ENCODE data around the gene PRKN.

The PRKN gene

DNA sequence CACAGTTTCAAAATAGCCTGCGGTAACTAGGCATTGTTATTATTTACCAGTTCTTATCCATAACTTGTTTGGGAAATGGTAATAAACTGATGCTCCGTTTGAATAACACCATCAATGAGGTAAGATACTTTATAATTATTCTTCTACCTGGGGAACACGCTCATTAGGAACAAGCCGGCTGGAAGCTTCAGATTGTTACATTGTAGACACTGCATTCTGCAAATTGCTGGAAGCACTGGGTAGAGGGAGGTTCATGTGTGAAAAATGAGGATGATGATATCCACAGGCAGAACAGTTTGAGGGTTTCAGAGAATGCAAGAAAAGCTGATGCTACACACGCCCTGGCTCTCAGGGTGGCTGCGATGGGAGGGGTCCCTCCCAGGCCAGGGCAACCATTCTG lies 893.1 kb downstream of the PRKN start:
- H3K4me3 ChIP-seq (ENCODE audit: low read depth, low read length) = no peak overlapping the region
- H3K36me3 ChIP-seq (ENCODE audit: control insufficient read depth in 2 of 2, insufficient read depth in 1 of 2, low read length in 2 of 2) = no peaks in the 10 kb centered on the region
- no peak for TF ChIP-seq ZNF560 (tag by site-specific recombination; IDR thresholded peaks at IDR 0.05; ENCODE audit: borderline replicate concordance)
- no peak for TF ChIP-seq ZNF366 (tag by site-specific recombination; conservative IDR thresholded peaks at IDR 0.05)
- TF ChIP-seq, protein P1, sequence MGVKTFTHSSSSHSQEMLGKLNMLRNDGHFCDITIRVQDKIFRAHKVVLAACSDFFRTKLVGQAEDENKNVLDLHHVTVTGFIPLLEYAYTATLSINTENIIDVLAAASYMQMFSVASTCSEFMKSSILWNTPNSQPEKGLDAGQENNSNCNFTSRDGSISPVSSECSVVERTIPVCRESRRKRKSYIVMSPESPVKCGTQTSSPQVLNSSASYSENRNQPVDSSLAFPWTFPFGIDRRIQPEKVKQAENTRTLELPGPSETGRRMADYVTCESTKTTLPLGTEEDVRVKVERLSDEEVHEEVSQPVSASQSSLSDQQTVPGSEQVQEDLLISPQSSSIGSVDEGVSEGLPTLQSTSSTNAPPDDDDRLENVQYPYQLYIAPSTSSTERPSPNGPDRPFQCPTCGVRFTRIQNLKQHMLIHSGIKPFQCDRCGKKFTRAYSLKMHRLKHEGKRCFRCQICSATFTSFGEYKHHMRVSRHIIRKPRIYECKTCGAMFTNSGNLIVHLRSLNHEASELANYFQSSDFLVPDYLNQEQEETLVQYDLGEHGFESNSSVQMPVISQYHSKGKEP (tag by site-specific recombination; IDR thresholded peaks at IDR 0.05) = no peak
- TF ChIP-seq ZNF223 (tag by site-specific recombination; IDR thresholded peaks at IDR 0.05) = no peak
- TF ChIP-seq ZNF837 (tag by site-specific recombination; IDR thresholded peaks at IDR 0.05) = no peak
- no peak for TF ChIP-seq WT1 (tag by site-specific recombination; IDR thresholded peaks at IDR 0.05)
- no peak for TF ChIP-seq ZBTB21 (tag by site-specific recombination; IDR thresholded peaks at IDR 0.05)
- TF ChIP-seq ZNF658 (tag by site-specific recombination; IDR thresholded peaks at IDR 0.05) = no peak
- TF ChIP-seq ZNF239 (tag by site-specific recombination; IDR thresholded peaks at IDR 0.05) = no peak
- no peak for TF ChIP-seq ZNF76 (tag by site-specific recombination; IDR thresholded peaks at IDR 0.05; ENCODE audit: borderline replicate concordance, low read depth)
- TF ChIP-seq, protein P2, sequence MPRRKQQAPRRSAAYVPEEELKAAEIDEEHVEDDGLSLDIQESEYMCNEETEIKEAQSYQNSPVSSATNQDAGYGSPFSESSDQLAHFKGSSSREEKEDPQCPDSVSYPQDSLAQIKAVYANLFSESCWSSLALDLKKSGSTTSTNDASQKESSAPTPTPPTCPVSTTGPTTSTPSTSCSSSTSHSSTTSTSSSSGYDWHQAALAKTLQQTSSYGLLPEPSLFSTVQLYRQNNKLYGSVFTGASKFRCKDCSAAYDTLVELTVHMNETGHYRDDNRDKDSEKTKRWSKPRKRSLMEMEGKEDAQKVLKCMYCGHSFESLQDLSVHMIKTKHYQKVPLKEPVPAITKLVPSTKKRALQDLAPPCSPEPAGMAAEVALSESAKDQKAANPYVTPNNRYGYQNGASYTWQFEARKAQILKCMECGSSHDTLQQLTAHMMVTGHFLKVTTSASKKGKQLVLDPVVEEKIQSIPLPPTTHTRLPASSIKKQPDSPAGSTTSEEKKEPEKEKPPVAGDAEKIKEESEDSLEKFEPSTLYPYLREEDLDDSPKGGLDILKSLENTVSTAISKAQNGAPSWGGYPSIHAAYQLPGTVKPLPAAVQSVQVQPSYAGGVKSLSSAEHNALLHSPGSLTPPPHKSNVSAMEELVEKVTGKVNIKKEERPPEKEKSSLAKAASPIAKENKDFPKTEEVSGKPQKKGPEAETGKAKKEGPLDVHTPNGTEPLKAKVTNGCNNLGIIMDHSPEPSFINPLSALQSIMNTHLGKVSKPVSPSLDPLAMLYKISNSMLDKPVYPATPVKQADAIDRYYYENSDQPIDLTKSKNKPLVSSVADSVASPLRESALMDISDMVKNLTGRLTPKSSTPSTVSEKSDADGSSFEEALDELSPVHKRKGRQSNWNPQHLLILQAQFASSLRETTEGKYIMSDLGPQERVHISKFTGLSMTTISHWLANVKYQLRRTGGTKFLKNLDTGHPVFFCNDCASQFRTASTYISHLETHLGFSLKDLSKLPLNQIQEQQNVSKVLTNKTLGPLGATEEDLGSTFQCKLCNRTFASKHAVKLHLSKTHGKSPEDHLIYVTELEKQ (tag by site-specific recombination; IDR thresholded peaks at IDR 0.05; ENCODE audit: borderline replicate concordance) = no peak
- TF ChIP-seq ZNF792 (tag by site-specific recombination; IDR thresholded peaks at IDR 0.05) = no peak
- TF ChIP-seq ZFP69B (tag by site-specific recombination; IDR thresholded peaks at IDR 0.05) = no peak
- no peak for TF ChIP-seq ZNF157 (tag by site-specific recombination; IDR thresholded peaks at IDR 0.05)
- no peak for TF ChIP-seq ZBTB1 (tag by site-specific recombination; IDR thresholded peaks at IDR 0.05)
- TF ChIP-seq, protein P3, sequence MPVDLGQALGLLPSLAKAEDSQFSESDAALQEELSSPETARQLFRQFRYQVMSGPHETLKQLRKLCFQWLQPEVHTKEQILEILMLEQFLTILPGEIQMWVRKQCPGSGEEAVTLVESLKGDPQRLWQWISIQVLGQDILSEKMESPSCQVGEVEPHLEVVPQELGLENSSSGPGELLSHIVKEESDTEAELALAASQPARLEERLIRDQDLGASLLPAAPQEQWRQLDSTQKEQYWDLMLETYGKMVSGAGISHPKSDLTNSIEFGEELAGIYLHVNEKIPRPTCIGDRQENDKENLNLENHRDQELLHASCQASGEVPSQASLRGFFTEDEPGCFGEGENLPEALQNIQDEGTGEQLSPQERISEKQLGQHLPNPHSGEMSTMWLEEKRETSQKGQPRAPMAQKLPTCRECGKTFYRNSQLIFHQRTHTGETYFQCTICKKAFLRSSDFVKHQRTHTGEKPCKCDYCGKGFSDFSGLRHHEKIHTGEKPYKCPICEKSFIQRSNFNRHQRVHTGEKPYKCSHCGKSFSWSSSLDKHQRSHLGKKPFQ (tag by site-specific recombination; IDR thresholded peaks at IDR 0.05) = no peak
- TF ChIP-seq, protein P4, sequence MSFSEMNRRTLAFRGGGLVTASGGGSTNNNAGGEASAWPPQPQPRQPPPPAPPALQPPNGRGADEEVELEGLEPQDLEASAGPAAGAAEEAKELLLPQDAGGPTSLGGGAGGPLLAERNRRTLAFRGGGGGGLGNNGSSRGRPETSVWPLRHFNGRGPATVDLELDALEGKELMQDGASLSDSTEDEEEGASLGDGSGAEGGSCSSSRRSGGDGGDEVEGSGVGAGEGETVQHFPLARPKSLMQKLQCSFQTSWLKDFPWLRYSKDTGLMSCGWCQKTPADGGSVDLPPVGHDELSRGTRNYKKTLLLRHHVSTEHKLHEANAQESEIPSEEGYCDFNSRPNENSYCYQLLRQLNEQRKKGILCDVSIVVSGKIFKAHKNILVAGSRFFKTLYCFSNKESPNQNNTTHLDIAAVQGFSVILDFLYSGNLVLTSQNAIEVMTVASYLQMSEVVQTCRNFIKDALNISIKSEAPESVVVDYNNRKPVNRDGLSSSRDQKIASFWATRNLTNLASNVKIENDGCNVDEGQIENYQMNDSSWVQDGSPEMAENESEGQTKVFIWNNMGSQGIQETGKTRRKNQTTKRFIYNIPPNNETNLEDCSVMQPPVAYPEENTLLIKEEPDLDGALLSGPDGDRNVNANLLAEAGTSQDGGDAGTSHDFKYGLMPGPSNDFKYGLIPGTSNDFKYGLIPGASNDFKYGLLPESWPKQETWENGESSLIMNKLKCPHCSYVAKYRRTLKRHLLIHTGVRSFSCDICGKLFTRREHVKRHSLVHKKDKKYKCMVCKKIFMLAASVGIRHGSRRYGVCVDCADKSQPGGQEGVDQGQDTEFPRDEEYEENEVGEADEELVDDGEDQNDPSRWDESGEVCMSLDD (tag by site-specific recombination; IDR thresholded peaks at IDR 0.05) = no peak
- TF ChIP-seq ZNF416 (tag by site-specific recombination; IDR thresholded peaks at IDR 0.05) = no peak
- TF ChIP-seq ZNF335 (tag by site-specific recombination; conservative IDR thresholded peaks at IDR 0.05) = no peak
- TF ChIP-seq MYNN (tag by site-specific recombination; IDR thresholded peaks at IDR 0.05; ENCODE audit: borderline replicate concordance) = no peak
- no peaks in the 10 kb centered on the region for H3K9me3 ChIP-seq (ENCODE audit: control insufficient read depth, insufficient read depth, low read depth, low read length)
- no peak overlapping the region for H3K27ac ChIP-seq (ENCODE audit: extremely low read depth, low read depth, low read length)
- POLR2A ChIA-PET = no interaction called here
- H3K4me1 ChIP-seq (ENCODE audit: control insufficient read depth, insufficient read depth, low read length) = no peaks in the 10 kb centered on the region
- CTCF ChIA-PET = interaction anchor here (0.7 to 1.4 kb wide), 3 partner anchors 22 to 524 kb away, joined by 3 to 5 read pairs (median 4); no protein-coding TSS in a partner anchor
